GM15510 (cell line): Measurements from ENCODE around the gene ANKRD49.

Source experiments
- POLR2A ChIP-seq: IDR thresholded peaks from 3 replicates; pipeline ENCODE4 v1.6.1; 2011; ENCODE audit warnings: borderline replicate concordance; ENCODE audit not compliant: insufficient read length; ENCODE audit errors: extremely low read depth

The ANKRD49 gene

DNA sequence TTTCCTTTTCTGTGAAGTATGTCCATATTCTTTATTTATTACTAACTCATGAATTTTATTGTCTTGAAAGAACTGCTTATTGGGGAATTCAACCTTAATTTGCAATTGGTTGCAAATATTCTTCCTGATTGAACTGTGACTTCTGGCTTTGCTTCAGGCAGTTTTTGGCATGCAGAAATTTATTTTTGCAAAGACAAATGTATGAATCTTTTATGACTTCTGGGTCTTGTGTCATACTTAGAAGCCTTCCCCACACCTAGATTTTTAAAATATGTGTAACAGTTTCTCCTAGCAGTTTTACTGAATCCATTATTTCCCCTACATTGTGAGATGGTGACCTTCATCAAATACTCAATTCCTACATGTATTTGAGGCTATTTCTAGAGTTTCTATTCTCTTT lies 12.4 kb upstream of the ANKRD49 start:
- no peak for TF ChIP-seq POLR2A

- TF ChIP-seq POLR2A: no peak
Measured at GRCh38 chr11:94486068-94486467, 7.7 kb upstream of the ANKRD49 start.

GRCh38 chr11:94494126-94494680 lies 419 bp downstream of the ANKRD49 start:
- no peak for TF ChIP-seq POLR2A

DNA sequence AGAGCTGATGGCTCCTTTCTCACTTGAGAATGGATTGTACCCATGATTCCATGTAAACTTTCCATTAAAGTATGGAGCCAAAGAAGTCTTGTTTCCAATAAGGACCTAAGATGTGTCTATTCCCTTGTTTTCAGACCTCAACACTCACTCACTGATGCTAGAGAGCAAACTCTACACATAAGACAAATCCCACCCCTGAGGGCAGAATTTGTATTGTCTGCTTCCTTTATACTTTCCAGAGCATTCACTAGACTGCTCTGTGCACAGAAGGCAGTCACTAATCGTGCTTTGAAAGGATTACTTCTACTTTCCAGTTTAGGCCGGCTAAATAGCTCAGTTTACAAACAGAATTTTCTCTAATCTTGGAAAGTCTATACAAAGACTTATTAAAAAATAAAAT lies 6.4 kb downstream of the ANKRD49 start:
- no peak for TF ChIP-seq POLR2A

- no peak for TF ChIP-seq POLR2A
Measured at GRCh38 chr11:94501522-94501921, 7.7 kb downstream of the ANKRD49 start.

GRCh38 chr11:94504689-94505293 lies 11.0 kb downstream of the ANKRD49 start:
- no peak for TF ChIP-seq POLR2A

DNA sequence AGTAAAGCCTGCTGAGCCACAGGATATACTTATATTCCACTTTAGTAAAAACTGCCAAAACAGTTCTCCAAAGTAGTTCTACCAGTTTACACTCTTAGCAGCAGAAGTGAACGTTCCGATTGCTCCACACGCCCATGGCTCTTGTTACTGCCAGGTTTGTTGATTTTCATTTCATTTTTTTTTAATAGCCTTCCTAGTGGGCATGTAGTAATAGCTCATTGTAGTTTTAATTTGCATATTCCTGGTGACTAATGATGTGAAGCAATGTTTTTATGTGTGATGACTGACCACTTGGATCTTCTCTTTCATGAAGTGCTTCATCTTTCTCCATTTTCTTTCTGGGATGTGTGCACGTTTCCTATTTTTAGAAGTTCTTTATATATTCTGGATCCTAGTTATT lies 13.7 kb downstream of the ANKRD49 start:
- TF ChIP-seq POLR2A: no peak

DNA sequence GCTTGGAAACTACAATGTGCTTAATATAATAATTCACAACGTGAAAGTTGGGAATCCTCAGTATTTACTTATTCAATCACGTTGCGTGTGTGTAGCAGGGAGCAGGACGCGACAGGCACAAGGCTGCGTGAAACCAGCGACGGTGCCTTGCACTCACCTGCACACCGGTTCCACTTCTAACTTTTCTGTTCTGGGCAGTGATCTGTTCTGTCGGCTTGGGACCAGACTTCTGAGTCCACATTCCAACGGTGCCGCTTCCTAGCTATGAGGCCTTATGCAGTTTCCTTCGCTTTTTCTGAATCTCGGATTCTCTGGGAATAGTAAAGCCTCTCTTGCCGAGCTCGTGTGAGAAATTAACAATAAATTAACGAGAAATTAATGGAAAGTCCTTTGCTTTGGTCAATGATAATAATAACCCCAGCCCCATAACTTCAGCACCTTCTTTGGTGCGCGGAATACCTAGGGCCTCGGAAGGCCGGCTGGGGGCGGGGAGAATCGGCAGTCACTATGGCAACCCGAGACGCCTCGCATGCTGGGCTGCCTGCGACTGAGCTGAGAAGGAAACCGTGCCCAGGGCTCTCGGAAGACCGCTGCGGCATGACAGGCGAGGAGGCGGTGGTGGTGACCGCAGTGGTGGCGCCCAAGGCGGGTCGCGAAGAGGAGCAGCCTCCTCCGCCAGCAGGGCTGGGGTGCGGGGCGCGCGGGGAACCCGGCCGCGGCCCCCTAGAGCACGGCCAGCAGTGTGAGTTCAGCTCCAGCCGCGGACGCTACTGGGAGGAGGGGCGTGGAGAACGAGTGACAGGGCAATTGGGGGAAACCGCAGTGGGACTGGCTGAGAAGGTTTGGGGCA lies 18.4 kb downstream of the ANKRD49 start, which contains the start of gene C11orf97:
TSS of gene C11orf97 (plus strand) at position 530 of the 850 bp plus-strand sequence. CDS start at position 598, 68 bp downstream.
- TF ChIP-seq POLR2A: no peak

GRCh38 chr11:94513091-94513490 lies 19.3 kb downstream of the ANKRD49 start:
- TF ChIP-seq POLR2A: no peak

- no peak for TF ChIP-seq POLR2A
Measured at GRCh38 chr11:94515398-94515797, 21.6 kb downstream of the ANKRD49 start.

GRCh38 chr11:94516725-94517124 lies 22.9 kb downstream of the ANKRD49 start:
- no peak for TF ChIP-seq POLR2A

DNA sequence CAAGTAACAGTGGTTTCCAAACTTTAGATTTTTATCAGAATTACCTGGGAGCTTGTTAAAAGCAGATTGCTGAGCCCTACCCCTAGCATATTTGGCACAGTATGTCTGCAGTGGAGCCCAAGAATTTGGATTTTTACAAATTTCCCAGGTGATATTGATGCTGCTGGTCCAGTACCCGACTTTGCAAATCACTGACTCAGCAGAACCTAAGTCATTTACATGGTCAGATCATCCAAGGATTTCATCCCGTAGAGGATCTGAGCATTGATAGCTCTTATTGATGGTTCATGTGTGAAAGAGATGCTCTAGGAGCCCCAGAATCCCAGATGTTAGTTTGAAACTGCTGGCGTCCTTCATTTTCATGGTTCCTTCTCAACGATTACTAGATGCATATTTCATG lies 24.5 kb downstream of the ANKRD49 start:
- no peak for TF ChIP-seq POLR2A

DNA sequence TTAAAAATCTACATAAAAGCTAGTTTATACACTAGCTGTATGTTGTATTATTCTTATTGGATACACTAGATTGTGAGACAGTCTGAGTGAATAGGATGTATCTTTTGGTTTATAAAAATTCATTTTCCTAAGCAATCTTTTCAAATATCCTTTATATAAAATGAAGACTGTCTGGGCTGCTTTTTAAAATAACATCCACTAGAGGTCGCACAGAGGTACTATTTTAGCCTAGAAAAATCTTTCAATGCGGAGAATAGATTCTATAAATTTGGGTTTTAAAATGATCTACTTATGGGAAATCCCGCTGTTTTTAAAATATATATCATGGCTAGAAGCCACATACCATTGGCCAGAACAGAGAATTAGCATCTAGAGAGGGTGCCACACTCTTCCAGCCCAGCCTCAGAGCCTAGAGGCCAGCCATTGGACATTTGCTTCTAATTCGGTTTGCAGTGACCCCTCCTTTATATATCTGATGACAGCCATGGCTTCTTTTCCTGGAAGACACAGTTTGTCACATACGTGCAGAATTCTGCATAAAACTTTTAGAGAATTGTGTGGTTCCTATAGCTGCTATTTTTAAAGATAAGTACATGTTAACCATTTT lies 25.8 kb downstream of the ANKRD49 start:
- no peak for TF ChIP-seq POLR2A

DNA sequence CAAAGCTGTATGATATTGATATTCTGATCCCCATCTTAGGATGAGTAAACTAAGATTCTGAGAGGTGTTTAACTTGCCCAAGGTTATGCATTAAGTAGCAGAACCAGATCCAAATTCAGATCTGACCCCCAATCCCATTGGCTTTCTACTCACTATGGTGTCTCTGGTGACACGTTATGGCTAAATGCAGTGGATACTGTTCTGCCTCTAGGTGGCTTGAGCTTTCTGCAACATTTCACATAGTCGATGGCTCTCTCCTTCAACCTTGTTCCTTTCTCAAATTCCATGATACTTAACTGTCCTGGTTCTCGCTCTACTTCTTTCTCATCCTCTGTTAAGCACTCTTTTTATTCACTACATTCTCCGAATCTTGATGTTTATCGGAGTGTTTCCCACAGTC lies 27.9 kb downstream of the ANKRD49 start:
- no peak for TF ChIP-seq POLR2A

DNA sequence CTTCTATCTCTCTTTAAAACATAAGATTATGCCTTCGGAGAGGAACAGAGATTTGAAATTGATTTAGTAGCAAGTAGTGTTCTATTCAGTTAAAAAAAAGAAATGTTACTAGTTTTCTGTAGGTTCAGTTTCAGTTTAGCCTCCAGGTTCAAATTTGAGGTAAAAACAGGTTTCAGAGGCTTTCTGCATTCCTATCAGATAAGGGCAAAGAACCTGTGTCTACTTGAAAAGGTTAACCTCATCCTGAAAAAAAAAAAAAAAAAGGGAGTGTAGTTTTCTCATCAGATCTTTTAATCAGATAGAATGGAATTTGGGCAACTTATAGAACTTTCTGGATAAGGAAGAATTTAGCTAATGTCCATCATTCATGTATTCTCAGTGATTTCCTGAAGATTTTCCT lies 30.6 kb downstream of the ANKRD49 start:
- no peak for TF ChIP-seq POLR2A
